NOMO-1 treated with dmso at 0.1 percent for 144 hours (cell line): Measurements from ENCODE around the gene NLRP9.

Experiments
- DNase-seq: peaks from one replicate; lab custom pipeline; 2025; ENCODE audit not compliant: unreplicated experiment; lab: John Stamatoyannopoulos, UW

Gene NLRP9

GRCh38 chr19:55704494-55705245 lies 33.5 kb downstream of the NLRP9 start:
- DNase-seq = no peak

- no peak for DNase-seq
Measured at GRCh38 chr19:55703790-55704215, 34.4 kb downstream of the NLRP9 start.

- no peak for DNase-seq
Measured at GRCh38 chr19:55702131-55702627, 36.0 kb downstream of the NLRP9 start.

- no peak for DNase-seq
Measured at GRCh38 chr19:55700813-55701212, 37.4 kb downstream of the NLRP9 start.

GRCh38 chr19:55699221-55699620 lies 39.0 kb downstream of the NLRP9 start:
- no peak for DNase-seq

GRCh38 chr19:55698256-55698655 lies 39.9 kb downstream of the NLRP9 start:
- no peak for DNase-seq

- no peak for DNase-seq
Measured at GRCh38 chr19:55697698-55698097, 40.5 kb downstream of the NLRP9 start.

- DNase-seq = no peak
Measured at GRCh38 chr19:55697069-55697440, 41.1 kb downstream of the NLRP9 start.

GRCh38 chr19:55696301-55697068 lies 41.7 kb downstream of the NLRP9 start:
- DNase-seq = no peak

GRCh38 chr19:55695511-55696290 lies 42.5 kb downstream of the NLRP9 start:
- DNase-seq = no peak

GRCh38 chr19:55694656-55695491 lies 43.3 kb downstream of the NLRP9 start:
- no peak for DNase-seq

GRCh38 chr19:55694241-55694655 lies 44.0 kb downstream of the NLRP9 start:
- no peak for DNase-seq

- no peak for DNase-seq
Measured at GRCh38 chr19:55693336-55693974, 44.7 kb downstream of the NLRP9 start.

- DNase-seq = no peak
Measured at GRCh38 chr19:55692681-55693081, 45.5 kb downstream of the NLRP9 start.

GRCh38 chr19:55691561-55692481 lies 46.4 kb downstream of the NLRP9 start:
- no peak for DNase-seq

- DNase-seq = no peak
Measured at GRCh38 chr19:55690769-55691545, 47.2 kb downstream of the NLRP9 start.

GRCh38 chr19:55690109-55690768 lies 48.0 kb downstream of the NLRP9 start:
- no peak for DNase-seq
